ENCODE data around the gene GLOD4.

The GLOD4 gene

DNA sequence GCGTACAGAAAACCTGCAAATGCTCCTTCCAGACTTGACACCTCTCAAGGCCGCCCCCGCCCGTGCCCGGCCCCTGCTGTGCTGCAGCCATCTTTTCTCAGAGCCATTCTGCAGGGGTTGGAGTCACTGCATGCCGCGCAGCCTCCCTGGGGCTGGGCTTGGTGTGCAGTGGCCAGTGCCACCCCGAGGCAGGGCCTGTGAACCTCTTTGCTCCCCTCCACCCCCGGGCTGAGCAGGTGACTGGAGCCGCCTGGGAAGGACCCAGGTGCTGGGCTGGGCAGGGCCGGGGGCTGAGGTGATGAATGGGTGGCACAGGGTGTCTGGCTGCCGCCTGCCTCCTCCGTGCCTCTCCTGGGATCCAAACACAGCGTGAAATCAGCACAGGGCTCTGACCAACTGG, 20.4 kb upstream of the GLOD4 start:
- TF ChIP-seq, protein P1, sequence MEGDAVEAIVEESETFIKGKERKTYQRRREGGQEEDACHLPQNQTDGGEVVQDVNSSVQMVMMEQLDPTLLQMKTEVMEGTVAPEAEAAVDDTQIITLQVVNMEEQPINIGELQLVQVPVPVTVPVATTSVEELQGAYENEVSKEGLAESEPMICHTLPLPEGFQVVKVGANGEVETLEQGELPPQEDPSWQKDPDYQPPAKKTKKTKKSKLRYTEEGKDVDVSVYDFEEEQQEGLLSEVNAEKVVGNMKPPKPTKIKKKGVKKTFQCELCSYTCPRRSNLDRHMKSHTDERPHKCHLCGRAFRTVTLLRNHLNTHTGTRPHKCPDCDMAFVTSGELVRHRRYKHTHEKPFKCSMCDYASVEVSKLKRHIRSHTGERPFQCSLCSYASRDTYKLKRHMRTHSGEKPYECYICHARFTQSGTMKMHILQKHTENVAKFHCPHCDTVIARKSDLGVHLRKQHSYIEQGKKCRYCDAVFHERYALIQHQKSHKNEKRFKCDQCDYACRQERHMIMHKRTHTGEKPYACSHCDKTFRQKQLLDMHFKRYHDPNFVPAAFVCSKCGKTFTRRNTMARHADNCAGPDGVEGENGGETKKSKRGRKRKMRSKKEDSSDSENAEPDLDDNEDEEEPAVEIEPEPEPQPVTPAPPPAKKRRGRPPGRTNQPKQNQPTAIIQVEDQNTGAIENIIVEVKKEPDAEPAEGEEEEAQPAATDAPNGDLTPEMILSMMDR (conservative IDR thresholded peaks at IDR 0.05; ENCODE audit: control insufficient read depth, insufficient read depth, low read depth, low read length): no peak
- DNase-seq (ENCODE audit: low read depth): no peak
- no peak overlapping the region for H3K4me3 ChIP-seq (ENCODE audit: control insufficient read depth, low read depth, low read length)

DNA sequence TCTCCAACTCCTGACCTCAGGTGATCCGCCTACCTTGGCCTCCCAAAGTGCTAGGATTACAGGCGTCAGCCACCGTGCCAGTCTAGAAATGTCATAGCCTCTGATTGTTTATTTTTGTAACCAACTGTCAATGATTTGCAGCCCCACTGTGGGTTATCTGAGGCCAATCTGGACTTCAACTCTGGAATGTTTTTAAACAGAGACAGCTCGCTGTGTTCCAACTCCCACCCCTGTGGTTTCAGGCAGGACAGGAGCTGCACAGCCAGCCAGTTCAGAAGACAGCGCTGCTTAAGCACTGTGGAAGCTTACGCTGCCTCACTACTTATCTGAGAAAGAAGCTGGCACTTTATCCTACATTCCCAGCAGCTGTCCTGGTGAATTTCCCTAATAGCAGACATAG, 19.6 kb upstream of the GLOD4 start:
- H3K4me3 ChIP-seq (ENCODE audit: control insufficient read depth, low read depth, low read length): no peak overlapping the region
- TF ChIP-seq, protein P1 (conservative IDR thresholded peaks at IDR 0.05; ENCODE audit: control insufficient read depth, insufficient read depth, low read depth, low read length): no peak
- no peak for DNase-seq (ENCODE audit: low read depth)

DNA sequence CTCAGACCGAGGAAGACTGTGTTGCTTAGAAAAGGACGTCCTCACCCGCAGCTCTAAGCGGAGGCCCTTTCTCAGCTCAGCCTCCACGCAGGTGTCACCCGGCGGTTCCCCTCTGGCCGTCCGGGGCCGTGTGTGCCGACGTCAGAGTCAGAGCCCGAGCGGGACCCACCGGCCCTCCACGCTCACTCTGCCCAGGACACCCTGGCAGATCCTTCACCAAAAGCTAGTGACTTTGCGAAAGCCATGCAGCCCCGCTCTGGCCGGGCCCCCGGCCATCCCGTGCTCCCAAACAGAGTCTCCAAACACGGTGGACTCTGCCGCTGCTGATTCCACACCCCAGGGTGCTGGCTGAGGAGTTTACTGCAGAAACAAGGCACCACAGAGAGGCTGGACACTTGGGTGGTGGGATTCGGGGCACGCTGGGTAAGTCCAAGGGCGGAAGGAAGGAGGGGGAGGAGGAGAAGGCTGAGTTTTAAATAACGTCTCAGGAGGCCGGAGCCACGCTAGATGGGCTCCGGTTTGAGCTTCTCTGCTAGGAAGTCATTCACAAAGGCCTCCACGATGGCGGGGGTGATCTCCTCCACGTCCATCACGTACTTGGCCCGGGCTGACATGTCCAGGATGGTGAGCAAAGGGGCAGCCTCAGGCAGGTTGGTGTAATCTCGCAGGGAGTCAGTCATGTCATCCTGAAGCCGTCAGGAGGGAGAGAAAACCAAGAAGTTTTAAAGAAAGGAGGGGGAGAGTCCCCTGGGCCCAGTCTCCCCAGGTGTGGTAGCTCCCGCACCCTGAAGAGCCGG, 18.6 kb upstream of the GLOD4 start:
- H3K4me3 ChIP-seq (ENCODE audit: control insufficient read depth, low read depth, low read length): no peak overlapping the region
- DNase-seq (ENCODE audit: low read depth): no peak
- TF ChIP-seq, protein P1 (conservative IDR thresholded peaks at IDR 0.05; ENCODE audit: control insufficient read depth, insufficient read depth, low read depth, low read length): no peak

DNA sequence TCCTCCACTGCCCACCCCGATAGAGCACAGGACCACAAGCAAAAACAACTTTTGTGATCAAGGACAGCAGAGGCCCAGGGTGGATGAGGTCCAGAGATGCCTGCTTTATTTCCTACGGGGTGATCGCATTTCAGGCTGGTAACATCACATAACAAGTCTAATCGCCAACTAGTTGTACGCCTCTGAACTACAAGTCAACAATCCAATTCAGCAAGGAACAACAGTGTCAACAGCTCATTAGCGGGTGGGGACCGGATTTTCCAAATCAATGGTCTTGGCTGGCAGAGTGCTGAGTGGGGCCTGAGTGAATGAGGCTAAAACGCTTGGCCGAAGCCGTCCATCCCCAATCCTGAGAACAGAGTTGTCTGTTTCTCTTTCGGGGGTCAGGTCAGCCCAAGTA, 17.2 kb upstream of the GLOD4 start:
- DNase-seq (ENCODE audit: low read depth): no peak
- TF ChIP-seq, protein P1 (conservative IDR thresholded peaks at IDR 0.05; ENCODE audit: control insufficient read depth, insufficient read depth, low read depth, low read length): no peak
- H3K4me3 ChIP-seq (ENCODE audit: control insufficient read depth, low read depth, low read length): no peak overlapping the region

DNA sequence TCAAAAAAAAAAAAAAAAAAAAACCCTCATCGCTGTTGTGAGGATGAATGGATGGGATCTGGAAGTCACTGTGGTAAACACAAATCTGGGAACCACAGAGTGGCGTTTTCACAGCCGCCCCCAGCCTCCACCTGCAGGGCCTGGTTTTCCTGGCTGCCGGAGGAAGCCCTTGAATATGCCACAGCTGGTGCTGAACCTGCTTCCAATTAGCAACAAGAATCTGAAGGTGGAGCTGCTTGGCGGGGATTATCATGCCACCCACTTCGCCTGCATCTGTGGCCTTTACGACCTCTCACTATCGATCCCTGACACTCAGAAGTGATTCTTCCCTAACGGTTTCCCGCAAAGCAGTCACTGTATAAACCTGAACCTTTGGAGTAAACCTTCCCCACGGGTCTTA, 16.2 kb upstream of the GLOD4 start:
- TF ChIP-seq, protein P1 (conservative IDR thresholded peaks at IDR 0.05; ENCODE audit: control insufficient read depth, insufficient read depth, low read depth, low read length): no peak
- H3K4me3 ChIP-seq (ENCODE audit: control insufficient read depth, low read depth, low read length): no peak overlapping the region
- no peak for DNase-seq (ENCODE audit: low read depth)

DNA sequence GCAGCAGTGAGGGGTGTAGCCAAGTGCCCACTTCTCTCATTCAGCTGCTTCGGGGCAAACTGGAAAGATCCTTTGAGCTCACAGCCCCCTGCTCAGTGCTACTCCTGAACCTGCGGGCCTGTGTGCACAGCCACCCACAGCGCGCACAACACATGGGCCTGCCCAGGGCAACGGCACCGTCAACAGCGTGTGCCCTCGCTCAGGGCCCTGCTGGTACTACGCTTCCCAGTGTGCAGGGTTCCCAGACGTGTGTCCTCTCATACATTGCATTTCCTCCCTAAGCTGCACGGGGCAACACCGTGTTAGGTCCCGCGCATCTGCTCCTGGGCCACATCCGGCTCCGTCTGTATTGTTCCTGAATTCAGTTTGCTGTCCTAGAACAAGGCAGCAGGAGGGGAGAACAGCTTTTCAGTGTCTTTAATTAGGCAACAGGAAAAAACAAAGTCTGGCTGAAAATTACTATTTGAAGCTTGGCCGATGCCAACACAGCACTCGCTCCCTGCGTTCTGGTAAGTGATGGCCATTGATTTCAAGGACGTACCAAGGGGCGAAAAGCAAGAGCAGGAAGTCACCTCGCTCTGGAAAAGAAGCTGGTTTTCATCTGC, 15.3 kb upstream of the GLOD4 start:
- H3K4me3 ChIP-seq (ENCODE audit: control insufficient read depth, low read depth, low read length): no peak overlapping the region
- DNase-seq (ENCODE audit: low read depth): no peak
- TF ChIP-seq, protein P1 (conservative IDR thresholded peaks at IDR 0.05; ENCODE audit: control insufficient read depth, insufficient read depth, low read depth, low read length): no peak
